ENCODE measurements around the gene PRKCE.

DNA sequence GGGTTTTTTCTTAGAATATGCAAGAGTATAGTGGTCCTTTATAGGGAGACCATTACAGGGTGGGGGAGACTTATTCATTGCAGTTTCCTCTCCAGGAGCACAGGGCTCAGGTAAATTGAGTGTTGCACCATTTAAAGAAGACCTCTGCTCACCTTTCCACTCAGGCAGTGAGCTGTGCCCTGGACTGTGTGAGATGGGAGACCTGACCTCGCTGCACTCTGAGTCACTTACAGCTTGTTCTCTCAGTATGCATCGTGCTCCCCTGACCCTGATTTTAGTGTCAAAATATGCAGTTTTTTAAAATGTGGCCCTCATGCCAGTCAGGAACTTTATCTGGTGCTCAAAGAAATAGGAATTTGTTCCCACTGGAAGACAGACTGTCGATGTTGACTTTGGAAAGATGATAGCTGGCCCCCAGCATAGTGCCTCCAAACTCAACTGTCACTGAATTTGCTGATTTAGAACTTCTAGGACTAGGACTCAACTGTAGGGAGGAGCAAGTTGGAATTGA, 499.0 kb downstream of the PRKCE start:
- no peak for TF ChIP-seq CTCF (IDR thresholded peaks at IDR 0.05)
- no peak for TF ChIP-seq POLR2AphosphoS5 (IDR thresholded peaks at IDR 0.05)
